GM18861 (cell line): ENCODE data around the gene SAMHD1.
"Not testable (repeated sequence)": the region's sequence is repeated elsewhere in the genome, so short reads cannot be mapped to it uniquely, and the experiment has no call there.

Experiments
- ATAC-seq: cut with Tn5 transposase; IDR thresholded peaks from one replicate; pipeline ENCODE4 v1.9.1; 2021; ENCODE audit not compliant: unreplicated experiment

The SAMHD1 gene

DNA sequence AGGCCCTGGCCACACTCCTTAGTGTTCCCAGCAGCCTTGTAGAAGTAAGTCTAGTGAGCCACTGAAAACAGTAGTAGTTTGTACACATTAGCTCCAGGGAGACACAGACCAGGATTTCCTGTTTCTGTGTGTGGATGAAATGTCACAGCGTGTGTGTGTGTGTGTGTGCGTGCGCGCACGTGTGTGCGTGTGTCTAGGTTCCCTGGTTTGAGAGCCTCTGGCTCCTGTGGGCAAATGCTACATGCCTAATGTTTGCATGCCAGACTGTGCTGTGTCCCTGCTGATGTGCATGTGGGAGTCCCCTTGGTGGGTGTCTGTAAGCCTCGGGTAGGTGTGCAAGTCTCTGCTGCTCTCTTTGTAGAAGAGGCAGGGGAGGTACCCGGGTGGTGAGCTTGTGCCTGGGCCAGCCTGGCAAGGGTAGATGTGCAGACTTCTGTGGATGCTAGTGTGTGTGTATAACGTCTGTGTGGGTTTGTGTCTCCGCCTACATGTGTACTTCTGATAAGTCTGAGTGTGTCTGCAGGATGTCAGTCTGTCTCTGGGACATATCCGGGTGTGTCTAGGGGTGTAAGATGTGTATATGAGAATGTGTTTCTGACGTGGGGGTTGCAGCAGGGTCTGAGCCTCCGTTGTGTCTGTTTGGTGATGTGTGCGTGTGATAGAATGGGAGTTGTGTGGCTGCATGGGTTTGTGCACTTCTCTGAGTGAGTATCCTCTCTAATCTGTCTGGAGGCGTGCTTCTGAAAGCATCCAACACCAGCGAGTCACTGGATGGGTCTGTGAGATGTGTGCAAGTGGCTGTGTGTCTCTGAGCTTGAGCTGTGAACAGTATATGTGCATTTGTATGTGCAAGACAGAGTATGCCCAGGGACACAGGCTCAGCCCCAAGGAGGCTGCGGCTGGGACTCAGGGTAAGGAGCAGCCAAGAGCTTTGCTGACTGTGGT, 94.5 kb downstream of the SAMHD1 start:
- no peak for ATAC-seq

DNA sequence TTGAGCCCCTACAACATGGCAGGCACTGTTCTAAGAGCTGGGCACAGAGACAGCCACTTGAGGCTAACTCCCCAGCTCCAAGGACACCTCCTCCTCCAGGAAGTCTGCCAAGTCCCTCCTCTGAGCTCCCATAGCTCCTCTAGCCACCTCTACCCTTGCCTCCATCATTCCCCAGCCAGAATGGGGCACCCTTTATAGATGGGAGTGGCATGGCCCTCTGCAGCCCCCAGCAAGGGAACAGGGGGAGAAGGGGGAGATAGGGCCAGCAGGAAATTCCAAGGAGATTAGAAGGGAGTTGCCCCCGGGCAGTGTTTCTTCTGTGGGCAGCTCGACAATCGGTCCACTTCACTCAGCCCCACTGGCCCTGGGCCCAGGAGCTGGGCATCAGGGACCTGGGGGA, 95.3 kb downstream of the SAMHD1 start:
- no peak for ATAC-seq

DNA sequence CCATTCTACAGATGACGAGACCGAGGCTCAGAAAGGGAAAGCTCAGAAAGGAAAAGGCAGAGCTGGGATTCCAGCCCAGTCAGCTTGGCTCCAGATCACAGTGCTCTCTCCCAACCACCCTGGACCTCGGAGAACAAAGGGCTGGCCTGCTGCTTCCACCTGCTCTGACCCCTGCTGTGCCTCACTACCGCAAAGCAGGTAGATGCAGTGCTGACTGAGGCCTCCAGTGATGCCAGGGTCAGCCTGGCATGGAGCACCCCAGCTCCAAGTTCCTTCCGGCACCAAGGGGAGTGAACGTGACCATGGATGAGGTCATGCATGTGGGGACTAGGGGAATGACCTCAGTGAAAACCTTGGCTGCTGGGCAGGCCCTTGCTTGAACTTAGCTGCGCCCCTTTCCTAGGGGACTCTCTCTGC, 96.3 kb downstream of the SAMHD1 start:
- ATAC-seq, result no peak

DNA sequence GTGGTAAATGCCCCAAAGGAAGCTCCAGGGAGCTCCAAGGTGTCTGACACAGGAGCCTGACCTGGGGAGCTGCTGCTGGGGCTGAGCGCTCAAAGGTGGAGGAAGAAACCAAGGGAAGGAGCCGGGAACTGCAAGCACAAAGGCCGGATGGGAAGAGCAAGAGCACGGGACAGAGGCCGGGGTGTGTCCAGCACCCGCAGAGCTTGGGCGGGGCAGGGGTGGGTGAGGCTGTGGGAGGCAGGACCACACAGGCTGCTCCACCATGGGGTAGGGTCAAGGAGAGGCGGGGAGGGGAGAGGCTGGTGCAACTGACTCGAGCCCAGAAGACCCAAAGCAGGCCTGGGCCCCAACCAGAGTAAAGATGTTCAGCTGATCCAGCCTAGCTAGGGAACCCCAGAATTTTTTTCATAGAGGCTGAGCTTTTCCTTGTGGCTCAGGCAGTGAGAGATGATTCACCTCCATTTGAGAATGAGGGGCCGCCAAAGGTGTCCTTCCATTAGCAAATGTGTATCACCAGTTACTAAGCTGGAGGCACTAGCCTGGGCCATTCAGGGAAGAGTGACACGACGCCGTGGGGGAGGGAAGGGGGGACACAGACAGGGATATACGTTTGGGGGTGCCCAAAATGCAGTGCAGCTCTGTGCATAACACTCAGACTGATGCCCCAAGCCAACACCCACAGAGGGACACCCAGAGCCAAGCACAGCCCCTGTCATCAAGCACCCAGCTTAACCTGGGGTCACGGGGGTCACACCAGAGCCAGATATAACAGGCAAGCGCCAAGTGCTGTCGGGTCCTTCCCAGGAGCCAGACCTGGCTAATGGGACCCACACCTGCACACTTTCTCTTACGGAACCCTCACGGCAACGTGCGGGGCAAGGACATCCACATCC, 96.9 kb downstream of the SAMHD1 start:
- no peak for ATAC-seq

DNA sequence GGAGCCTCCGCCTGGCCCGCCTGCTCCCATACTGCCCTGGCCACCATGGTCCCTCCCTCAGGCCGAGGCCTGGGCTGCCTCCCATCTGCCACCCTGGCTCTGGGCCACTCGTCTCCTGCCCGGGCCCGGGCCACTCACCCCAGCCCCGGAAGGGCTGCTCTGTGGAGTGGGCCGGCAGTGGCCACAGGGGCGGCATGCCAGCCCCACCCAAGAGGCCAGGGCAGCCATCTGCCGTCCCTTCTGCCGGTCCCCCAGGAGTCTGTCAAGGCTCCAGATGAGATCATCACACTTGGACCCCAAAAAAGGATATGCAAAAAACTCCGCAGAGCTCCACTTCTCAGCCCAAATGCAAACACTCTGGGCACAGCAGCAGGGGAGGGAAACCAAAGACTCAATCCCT, 99.3 kb downstream of the SAMHD1 start:
- ATAC-seq, result peak; percentile 50

DNA sequence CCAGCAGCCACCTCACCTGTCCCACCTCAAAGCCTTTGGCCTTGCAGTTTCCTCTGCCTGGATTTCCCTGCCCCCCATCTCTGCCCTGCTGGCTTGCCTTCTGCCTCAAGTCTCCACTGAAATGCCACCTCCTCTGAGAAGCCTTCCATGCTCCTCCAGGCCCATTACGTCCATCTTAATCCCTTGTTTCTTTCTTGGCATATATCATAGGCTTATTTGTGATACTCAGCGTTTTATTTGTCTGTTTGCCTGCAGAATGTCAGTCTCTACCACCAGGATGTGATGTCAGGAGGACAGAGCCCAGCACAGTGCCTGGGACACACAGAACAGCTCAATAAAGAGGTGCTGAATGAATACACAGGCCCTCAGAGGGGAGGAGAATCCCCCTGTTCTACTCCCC, 100.0 kb downstream of the SAMHD1 start:
- no peak for ATAC-seq

DNA sequence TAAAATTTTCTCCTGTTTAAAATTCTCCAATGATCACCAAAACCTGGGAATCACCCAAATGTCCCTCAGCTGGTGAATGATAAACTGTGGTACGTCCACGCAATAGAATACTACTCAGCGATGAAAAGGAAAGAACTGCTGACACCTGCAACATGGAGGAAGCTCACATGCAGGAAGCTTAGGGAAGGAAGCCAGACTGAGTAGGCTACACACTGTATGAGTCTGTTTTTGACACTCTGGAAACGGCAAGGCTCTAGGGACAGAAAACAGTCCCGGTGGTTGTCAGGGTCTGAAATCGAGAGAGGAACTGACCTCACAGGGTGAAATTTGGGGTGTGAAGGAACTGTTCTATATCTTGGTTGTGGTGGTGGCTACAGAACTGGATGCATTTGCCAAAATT, 100.7 kb downstream of the SAMHD1 start:
- no peak for ATAC-seq

DNA sequence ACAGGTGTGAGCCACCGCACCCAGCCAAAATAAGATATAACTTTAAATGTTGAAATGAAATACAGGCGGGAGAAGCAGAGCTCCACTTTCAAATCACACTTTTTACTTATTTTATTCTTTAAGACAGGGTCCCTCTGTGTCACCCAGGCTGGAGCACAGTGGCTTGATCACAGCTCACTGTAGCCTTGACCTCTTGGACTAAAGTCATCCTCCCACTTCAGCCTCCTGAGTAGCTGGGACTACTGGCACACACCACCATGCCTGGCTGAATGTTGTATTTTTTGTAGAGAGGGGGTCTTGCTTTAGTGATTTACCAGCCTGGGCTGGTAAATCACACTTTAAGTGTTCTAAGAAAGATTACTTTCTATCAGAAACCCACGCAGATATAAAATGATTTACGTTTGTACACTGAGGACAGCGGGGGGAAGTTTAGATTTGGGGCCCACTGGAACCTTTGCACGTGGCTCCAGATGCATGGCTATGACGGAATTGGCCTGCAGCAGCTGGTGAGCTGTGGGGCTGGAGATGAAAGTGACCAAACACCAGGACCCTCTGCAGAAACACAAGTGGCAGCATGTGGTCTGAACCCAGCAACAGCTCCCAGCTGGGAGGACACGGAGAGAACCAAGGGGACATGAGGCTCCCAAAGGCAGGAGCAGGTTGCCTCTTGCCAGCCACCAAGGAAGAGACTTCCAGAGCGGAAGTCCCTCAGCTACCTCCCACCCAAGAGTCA, 102.0 kb downstream of the SAMHD1 start:
- ATAC-seq, result no peak

DNA sequence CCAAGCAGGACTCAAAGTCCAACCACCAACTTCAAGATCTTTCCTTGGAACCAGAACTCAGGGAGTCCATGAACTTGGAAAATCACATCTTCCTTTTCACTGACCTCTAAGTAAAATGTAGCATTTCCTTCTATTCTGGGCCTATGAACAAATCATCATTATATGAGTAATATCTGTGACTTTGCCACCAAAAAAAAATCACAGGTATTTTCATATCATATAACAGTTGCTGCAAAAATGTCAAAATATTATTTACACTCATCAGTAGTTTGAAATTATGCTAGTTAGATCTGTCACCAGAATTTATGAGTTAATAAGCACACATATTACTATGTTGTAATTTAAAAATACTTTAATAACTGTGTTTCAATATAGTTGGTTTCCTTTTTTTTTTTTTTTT, 102.8 kb downstream of the SAMHD1 start:
- ATAC-seq, result no peak

DNA sequence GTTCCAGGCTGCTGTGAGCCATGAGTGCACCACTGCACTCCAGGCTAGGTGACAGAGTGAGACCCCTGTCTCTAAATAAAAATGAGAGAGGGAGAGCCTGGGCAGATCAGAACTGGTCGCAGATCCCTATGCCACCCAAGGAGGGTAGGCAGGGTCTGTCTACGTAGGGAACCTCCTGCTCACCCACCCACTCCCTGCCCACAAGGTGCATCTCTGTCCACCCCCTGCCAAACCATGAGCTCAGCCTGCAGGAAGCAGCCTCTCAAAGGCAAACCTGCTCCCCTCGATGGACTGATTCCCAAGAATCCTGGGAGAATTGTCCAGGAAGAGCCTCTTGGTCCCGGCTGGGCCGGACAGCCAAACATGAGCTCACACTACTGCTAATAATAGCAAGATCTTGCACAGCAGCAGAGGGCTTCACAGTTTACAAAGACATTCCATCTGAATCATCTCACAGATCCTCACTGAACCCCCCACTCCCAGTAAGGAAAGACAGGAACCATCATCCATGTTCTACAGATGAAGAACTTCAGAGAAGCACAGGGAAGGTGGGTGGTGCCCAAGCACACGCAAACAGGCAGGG, 103.3 kb downstream of the SAMHD1 start:
- no peak for ATAC-seq

DNA sequence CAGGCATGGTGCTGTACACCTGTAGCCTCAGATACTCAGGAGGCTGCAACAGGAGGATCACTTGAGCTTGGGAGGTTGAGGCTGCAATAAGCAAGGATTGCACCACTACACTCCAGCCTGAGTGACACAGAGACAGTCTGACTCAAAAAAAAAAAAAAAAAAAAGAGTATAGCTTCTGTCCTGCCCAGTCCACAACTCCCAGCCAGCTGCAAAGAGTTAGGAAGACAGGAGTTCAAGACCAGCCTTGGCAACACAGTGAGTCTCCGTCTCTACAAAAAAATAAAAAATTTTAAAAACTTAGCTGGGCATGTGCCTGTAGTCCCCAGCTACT, 103.8 kb downstream of the SAMHD1 start:
- no peak for ATAC-seq

DNA sequence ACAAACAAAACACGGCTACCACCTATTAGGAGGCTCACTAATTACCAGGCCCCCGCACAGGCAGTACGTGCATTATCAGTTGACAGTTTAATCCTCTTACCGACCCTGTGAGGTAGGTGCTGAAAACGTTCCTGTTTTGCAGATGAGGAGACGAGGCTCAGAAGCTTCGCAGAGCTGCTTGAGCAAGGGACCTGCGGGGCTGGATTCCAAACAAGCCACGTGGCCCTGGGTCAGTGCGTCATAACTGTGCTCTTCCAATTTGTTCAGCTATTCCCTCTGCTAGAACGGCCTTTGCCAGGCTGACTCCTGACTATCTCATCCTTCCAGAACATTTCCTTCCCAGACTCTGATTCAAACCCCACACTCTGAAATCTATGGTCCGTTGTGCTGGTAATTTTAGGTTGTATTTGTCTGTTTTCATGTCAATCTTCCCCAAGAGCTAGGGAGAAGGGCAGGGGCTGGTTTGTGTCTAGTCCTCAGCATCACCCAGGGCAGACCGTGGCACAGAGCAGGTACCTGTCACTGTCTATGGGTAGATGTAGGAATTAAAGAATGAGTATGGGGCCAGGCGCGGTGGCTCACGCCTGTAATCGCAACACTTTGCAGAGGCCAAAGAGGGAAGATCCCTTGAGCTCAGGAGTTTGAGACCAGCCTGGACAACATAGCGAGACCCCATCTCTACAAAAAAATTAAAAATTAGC, 104.3 kb downstream of the SAMHD1 start:
- no peak for ATAC-seq

DNA sequence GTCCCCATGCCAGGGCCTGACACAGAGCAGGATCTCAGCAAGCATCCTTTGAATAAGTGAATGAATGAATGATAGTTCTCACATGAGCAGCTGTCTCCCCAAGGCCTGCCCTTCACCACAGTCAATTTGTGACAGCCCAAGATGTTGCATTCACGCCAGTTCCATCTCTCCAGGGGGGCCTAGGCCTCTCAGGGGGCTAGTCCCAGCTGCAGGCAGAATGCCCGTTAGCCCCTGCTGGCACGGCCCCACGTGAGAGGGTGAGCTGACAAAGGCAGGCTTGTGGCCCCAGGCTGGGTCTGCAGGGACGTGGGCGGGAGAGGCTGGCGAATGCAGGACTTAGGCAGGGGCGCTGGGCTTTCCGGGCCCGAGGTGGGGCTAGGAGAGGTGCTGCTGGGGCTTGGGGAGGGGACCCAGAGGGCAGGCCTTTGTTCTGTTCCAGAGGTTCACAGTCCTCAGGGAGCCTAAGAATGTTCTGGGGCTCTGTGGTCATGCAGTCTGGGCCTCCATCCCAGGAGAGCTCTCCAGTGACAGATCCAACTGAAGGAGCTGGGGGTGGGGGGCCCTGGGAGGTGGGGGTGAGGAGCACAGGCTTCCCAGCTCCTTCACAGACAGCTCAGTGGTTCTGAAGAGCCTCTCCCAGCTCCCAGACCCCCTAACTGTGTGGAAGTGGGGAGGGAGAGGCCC, 106.1 kb downstream of the SAMHD1 start:
- ATAC-seq, result no peak

DNA sequence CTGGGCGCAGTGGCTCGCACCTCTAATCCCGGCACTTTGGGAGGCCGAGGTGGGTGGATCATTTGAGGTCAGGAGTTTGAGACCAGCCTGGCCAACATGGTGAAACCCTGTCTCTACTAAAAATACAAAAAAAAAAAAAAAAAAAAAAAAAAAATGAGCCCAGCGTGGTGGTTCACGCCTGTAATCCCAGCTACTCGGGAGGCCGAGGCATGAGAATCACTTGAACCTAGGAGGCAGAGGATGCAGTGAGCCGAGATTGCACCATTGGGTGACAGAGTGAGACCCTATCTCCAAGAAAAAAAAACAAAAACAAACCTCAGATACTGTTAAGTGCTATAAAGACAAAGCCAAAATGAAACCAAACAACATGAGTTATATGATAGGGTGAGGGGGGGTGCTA, 110.5 kb downstream of the SAMHD1 start:
- ATAC-seq, result not testable (repeated sequence)
